Neural cell (in vitro differentiated cells): ENCODE results near the gene GSK3B. TPM values are rescaled to one million over a fixed set of nuclear protein-coding genes. Genes with fewer than 3 reads are reported as not detected.

ENCODE experiments used
- H2AFZ ChIP-seq: fragments of 200-600, 300-800 bp; sonication (generic), shearing (Covaris generic); 2 replicates; pipeline ENCODE4 v1.6.0; 2014; ENCODE audit warnings: low read depth, mild to moderate bottlenecking, antibody characterized with exemption, low read length, moderate library complexity
- H3F3A ChIP-seq: fragments of 200-600 bp; shearing (Covaris generic); 2 replicates; pipeline ENCODE4 v1.6.1; 2016; ENCODE audit warnings: mild to moderate bottlenecking, moderate library complexity, mixed read lengths, antibody characterized with exemption, low read length; ENCODE audit not compliant: insufficient read depth, poor library complexity, severe bottlenecking
- H3K27ac ChIP-seq: fragments of 200-600, 300-800 bp; sonication (generic), shearing (Covaris generic); 2 replicates; pipeline ENCODE4 v1.5.1; 2014; ENCODE audit warnings: mild to moderate bottlenecking, low read length, moderate library complexity
- H3K27me3 ChIP-seq: fragments of 300-800, 200-600 bp; sonication (generic), shearing (Covaris generic); 2 replicates; pipeline ENCODE4 v1.6.0; 2014; ENCODE audit warnings: mild to moderate bottlenecking, low read depth, low read length, moderate library complexity; ENCODE audit not compliant: insufficient read depth
- H3K36me3 ChIP-seq: fragments of 300-800, 200-600 bp; sonication (generic), shearing (Covaris generic); 2 replicates; pipeline ENCODE4 v1.5.1; 2014; ENCODE audit warnings: mild to moderate bottlenecking, antibody characterized with exemption, low read length, moderate library complexity; ENCODE audit not compliant: insufficient read depth
- H3K4me2 ChIP-seq: fragments of 300-800, 200-600 bp; sonication (generic), shearing (Covaris generic); 2 replicates; pipeline ENCODE4 v1.6.0; 2014; ENCODE audit warnings: mild to moderate bottlenecking, low read length
- H3K4me3 ChIP-seq: fragments of 300-800, 200-600 bp; sonication (generic), shearing (Covaris generic); 2 replicates; pipeline ENCODE4 v1.5.1; 2014; ENCODE audit warnings: mild to moderate bottlenecking, low read length, moderate library complexity
- H3K79me2 ChIP-seq: fragments of 200-600 bp; shearing (Covaris generic); replicated peaks from 2 replicates; pipeline ENCODE4 v1.6.0; 2014; ENCODE audit warnings: mild to moderate bottlenecking, low read length, moderate library complexity; ENCODE audit not compliant: insufficient read depth
- H3K9ac ChIP-seq: fragments of 300-800, 200-600 bp; sonication (generic), shearing (Covaris generic); 2 replicates; pipeline ENCODE4 v1.6.1; 2016; ENCODE audit warnings: mild to moderate bottlenecking, low read length, mixed read lengths
- H3K9me2 ChIP-seq: fragments of 200-600 bp; shearing (Covaris generic); 2 replicates; pipeline ENCODE4 v1.6.1; 2016; ENCODE audit warnings: mild to moderate bottlenecking, low read length, mixed read lengths; ENCODE audit not compliant: insufficient read depth
- H3K9me3 ChIP-seq: fragments of 200-600, 300-800 bp; sonication (generic), shearing (Covaris generic); 2 replicates; pipeline ENCODE4 v1.6.1; 2016; ENCODE audit warnings: mild to moderate bottlenecking, mixed run types, low read length, moderate library complexity, mixed read lengths
- H4K20me1 ChIP-seq: fragments of 200-600 bp; shearing (Covaris generic); 2 replicates; pipeline ENCODE4 v1.6.1; 2016; ENCODE audit warnings: mild to moderate bottlenecking, mixed run types; ENCODE audit not compliant: insufficient read depth
- CTCF ChIP-seq: fragments of 450-650 bp; IDR thresholded peaks from 2 replicates; pipeline ENCODE4 v1.5.1; 2014; ENCODE audit warnings: antibody characterized with exemption, mild to moderate bottlenecking, moderate library complexity; ENCODE audit not compliant: poor library complexity, severe bottlenecking
- EP300 ChIP-seq: fragments of 450-650 bp; conservative IDR thresholded peaks from 2 replicates; pipeline ENCODE4 v1.6.1; 2014; ENCODE audit warnings: antibody characterized with exemption, mild to moderate bottlenecking, moderate library complexity; ENCODE audit not compliant: poor library complexity, severe bottlenecking
- EZH2 ChIP-seq: fragments of 200-600, 300-800 bp; shearing (Covaris generic), sonication (generic); IDR thresholded peaks from 2 replicates; pipeline ENCODE4 v1.6.1; 2014; ENCODE audit warnings: antibody characterized with exemption, low read length, borderline replicate concordance, mild to moderate bottlenecking; ENCODE audit not compliant: insufficient read depth, poor library complexity, severe bottlenecking
- MXI1 ChIP-seq: fragments of 450-650 bp; conservative IDR thresholded peaks from 2 replicates; pipeline ENCODE4 v1.6.1; 2014; ENCODE audit warnings: antibody characterized with exemption, mild to moderate bottlenecking; ENCODE audit not compliant: poor library complexity, severe bottlenecking
- POLR2AphosphoS5 ChIP-seq: IDR thresholded peaks from 2 replicates; pipeline ENCODE4 v1.6.1; 2012
- RAD21 ChIP-seq: fragments of 450-650 bp; conservative IDR thresholded peaks from 2 replicates; pipeline ENCODE4 v1.6.1; 2014; ENCODE audit warnings: antibody characterized with exemption, mild to moderate bottlenecking, moderate library complexity
- REST ChIP-seq: IDR thresholded peaks from 2 replicates; pipeline ENCODE4 v1.6.1; 2012; ENCODE audit warnings: borderline replicate concordance
- SMC3 ChIP-seq: fragments of 450-650 bp; conservative IDR thresholded peaks from 2 replicates; pipeline ENCODE4 v1.6.1; 2014; ENCODE audit warnings: antibody characterized with exemption, mild to moderate bottlenecking, moderate library complexity; ENCODE audit not compliant: poor library complexity
- TAF1 ChIP-seq: IDR thresholded peaks from 2 replicates; pipeline ENCODE4 v1.6.1; 2012; ENCODE audit warnings: low read depth
- polyA plus RNA-seq: library from polyadenylated mRNA; depleted of rRNA; stranded (reverse); fragments of >200 nt; gene quantifications from 2 replicates; pipeline ENCODE4 v1.2.3, GENCODE V29; 2014

The GSK3B gene
- polyA plus RNA-seq, 1 donor from 2014 or later, result 48.5 TPM

- TF ChIP-seq EZH2, result no peak
- no peak for TF ChIP-seq RAD21
- TF ChIP-seq CTCF, result no peak
- TF ChIP-seq POLR2AphosphoS5, result no peak
- TF ChIP-seq TAF1, result no peak
- no peak for TF ChIP-seq REST
- no peak for TF ChIP-seq EP300
- TF ChIP-seq SMC3, result no peak
- TF ChIP-seq MXI1, result no peak
- H2AFZ ChIP-seq, result no peak overlapping the region
- H3K4me2 ChIP-seq, result no peak overlapping the region
- H3F3A ChIP-seq, result no peaks in the 10 kb centered on the region
- no peaks in the 10 kb centered on the region for H3K79me2 ChIP-seq
- no peaks in the 10 kb centered on the region for H3K9me2 ChIP-seq
- no peaks in the 10 kb centered on the region for H3K36me3 ChIP-seq
- H3K27me3 ChIP-seq, result no peaks in the 10 kb centered on the region
- H4K20me1 ChIP-seq, result no peaks in the 10 kb centered on the region
- H3K9me3 ChIP-seq, result no peaks in the 10 kb centered on the region
- no peak overlapping the region for H3K9ac ChIP-seq
- H3K27ac ChIP-seq, result no peak overlapping the region
- H3K4me3 ChIP-seq, result no peak overlapping the region
Observed at GRCh38 chr3:119794401-119794800, 299.8 kb downstream of the GSK3B start.

GRCh38 chr3:119792270-119792669 is 302.0 kb downstream of the GSK3B start:
- H3K4me3 ChIP-seq, result no peak overlapping the region
- H3K9me3 ChIP-seq, result no peaks in the 10 kb centered on the region
- no peaks in the 10 kb centered on the region for H3K9me2 ChIP-seq
- H3K27me3 ChIP-seq, result no peaks in the 10 kb centered on the region
- no peak overlapping the region for H3K27ac ChIP-seq
- no peak overlapping the region for H3K4me2 ChIP-seq
- no peaks in the 10 kb centered on the region for H3K79me2 ChIP-seq
- no peaks in the 10 kb centered on the region for H3F3A ChIP-seq
- no peak overlapping the region for H3K9ac ChIP-seq
- no peak overlapping the region for H2AFZ ChIP-seq
- TF ChIP-seq EZH2 (no peak), REST (no peak), SMC3 (no peak), EP300 (no peak), MXI1 (no peak), POLR2AphosphoS5 (no peak), TAF1 (no peak), CTCF (no peak), RAD21 (no peak)
- H4K20me1 ChIP-seq, result no peaks in the 10 kb centered on the region
- no peaks in the 10 kb centered on the region for H3K36me3 ChIP-seq
